Measurements from ENCODE around the gene OTUD7B.

DNA sequence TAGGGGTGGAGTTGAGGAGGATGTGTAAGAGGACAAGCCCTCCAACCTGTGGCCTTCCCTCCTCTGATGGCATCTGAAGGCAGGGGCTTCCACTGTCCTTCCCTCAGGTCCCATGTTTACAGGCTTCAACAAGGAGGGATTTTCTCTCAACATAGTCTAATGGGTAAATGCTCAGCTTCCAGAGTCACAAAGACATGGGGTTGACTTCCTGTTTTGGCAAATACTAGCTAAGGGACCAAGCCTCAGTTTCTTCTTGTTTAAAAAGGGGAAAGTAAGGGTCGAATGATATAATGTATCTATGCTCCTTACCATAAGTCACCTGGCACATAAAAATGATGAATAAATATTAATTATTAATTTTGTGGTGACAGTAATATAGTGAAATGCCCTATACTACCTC, 96.0 kb downstream of the OTUD7B start:
- TF ChIP-seq POLR2A (IDR thresholded peaks at IDR 0.05): no peak
- TF ChIP-seq, protein P1, sequence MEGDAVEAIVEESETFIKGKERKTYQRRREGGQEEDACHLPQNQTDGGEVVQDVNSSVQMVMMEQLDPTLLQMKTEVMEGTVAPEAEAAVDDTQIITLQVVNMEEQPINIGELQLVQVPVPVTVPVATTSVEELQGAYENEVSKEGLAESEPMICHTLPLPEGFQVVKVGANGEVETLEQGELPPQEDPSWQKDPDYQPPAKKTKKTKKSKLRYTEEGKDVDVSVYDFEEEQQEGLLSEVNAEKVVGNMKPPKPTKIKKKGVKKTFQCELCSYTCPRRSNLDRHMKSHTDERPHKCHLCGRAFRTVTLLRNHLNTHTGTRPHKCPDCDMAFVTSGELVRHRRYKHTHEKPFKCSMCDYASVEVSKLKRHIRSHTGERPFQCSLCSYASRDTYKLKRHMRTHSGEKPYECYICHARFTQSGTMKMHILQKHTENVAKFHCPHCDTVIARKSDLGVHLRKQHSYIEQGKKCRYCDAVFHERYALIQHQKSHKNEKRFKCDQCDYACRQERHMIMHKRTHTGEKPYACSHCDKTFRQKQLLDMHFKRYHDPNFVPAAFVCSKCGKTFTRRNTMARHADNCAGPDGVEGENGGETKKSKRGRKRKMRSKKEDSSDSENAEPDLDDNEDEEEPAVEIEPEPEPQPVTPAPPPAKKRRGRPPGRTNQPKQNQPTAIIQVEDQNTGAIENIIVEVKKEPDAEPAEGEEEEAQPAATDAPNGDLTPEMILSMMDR (IDR thresholded peaks at IDR 0.05): no peak

Data from testis (tissue), 2 donors.